Mucosa of descending colon (tissue), 3 donors: ENCODE results near the gene PEX12. TPM values are rescaled to one million over a fixed set of nuclear protein-coding genes. Genes with fewer than 3 reads are reported as not detected.

Experiments
- ATAC-seq: fragments of 200-7000 bp; cut with Tn5 transposase; one replicate; pipeline ENCODE4 v1.9.1; 2020; ENCODE audit warnings: mild to moderate bottlenecking, moderate library complexity
- DNase-seq, 3 donors: peaks; one replicate each; pipeline ENCODE4 v3.0.0-alpha.2; 2020
- H3K36me3 ChIP-seq: fragments of 200-600 bp; one replicate; pipeline ENCODE4 v1.8.0; 2021; ENCODE audit warnings: low read depth, mild to moderate bottlenecking
- H3K4me1 ChIP-seq: fragments of 200-600 bp; one replicate; pipeline ENCODE4 v1.8.0; 2021; ENCODE audit warnings: low read depth, mild to moderate bottlenecking
- H3K4me3 ChIP-seq: fragments of 200-600 bp; one replicate; pipeline ENCODE4 v1.8.0; 2021; ENCODE audit warnings: mild to moderate bottlenecking
- H3K9me3 ChIP-seq: fragments of 200-600 bp; one replicate; pipeline ENCODE4 v1.8.0; 2021; ENCODE audit warnings: mild to moderate bottlenecking
- intact Hi-C, 2 donors: fragments of 100-400 bp; cut with DNase I in 1 of 2; cut with micrococcal nuclease in 1 of 2; formaldehyde crosslinking; loops; one replicate each; pipeline versions ENCODE4 v1.11.0 to v1.11.1; 2022; cut with DNase I, micrococcal nuclease
- total RNA-seq, 3 donors: library from RNA; stranded (reverse); fragmentation: NEBNext Ultra II Directional in 2 of 3; extraction: Animal tissue kit (Norgen Biotek cat#: 25700) in 2 of 3; gene quantifications; one replicate each; pipeline versions ENCODE4 v1.2.1 to v1.2.4, GENCODE V29; 2021 to 2023
- TF ChIP-seq, protein P1 (sequence below): fragments of 200-600 bp; IDR thresholded peaks from one replicate; pipeline ENCODE4 v1.8.0; 2022; ENCODE audit warnings: antibody characterized with exemption, mild to moderate bottlenecking
- donor health status: DM: no; HTN: no; CAD: no; lungs with moderate emphysema.
- donor health status: DM: no; HTN: no; CAD: no.
- donor health status: DM: no; HTN: yes; CAD: no.

The PEX12 gene
- total RNA-seq, 3 donors from 2014 or later: 2.8 to 4.9 (median 3.8) TPM

DNA sequence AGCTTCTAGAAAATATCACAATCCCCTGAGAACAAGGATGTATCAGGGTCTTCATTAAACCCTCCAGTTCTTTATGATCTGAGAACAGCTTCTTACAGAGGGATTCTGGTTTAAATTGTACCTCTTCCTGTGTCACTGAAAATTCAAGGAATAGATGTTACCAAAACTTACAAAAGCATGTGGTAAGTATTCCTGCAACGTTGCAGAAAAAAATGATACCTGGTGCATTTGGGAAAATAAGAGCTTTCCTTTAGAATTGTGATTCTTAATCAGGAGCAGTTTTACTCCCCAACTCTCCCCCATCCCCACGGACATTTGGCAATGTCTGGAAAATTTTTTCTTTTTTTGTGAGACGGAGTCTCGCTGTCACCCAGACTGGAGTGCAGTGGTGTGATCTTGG is 25.1 kb downstream of the PEX12 start:
- Histone ChIP-seq H3K4me3 (no peak overlapping the region), H3K36me3 (no peaks in the 10 kb centered on the region), H3K4me1 (no peaks in the 10 kb centered on the region), H3K9me3 (no peaks in the 10 kb centered on the region)
- DNase-seq: no peak
- no peak for ATAC-seq
- TF ChIP-seq, protein P1, sequence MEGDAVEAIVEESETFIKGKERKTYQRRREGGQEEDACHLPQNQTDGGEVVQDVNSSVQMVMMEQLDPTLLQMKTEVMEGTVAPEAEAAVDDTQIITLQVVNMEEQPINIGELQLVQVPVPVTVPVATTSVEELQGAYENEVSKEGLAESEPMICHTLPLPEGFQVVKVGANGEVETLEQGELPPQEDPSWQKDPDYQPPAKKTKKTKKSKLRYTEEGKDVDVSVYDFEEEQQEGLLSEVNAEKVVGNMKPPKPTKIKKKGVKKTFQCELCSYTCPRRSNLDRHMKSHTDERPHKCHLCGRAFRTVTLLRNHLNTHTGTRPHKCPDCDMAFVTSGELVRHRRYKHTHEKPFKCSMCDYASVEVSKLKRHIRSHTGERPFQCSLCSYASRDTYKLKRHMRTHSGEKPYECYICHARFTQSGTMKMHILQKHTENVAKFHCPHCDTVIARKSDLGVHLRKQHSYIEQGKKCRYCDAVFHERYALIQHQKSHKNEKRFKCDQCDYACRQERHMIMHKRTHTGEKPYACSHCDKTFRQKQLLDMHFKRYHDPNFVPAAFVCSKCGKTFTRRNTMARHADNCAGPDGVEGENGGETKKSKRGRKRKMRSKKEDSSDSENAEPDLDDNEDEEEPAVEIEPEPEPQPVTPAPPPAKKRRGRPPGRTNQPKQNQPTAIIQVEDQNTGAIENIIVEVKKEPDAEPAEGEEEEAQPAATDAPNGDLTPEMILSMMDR: no peak
- intact Hi-C loops: no loop called here

DNA sequence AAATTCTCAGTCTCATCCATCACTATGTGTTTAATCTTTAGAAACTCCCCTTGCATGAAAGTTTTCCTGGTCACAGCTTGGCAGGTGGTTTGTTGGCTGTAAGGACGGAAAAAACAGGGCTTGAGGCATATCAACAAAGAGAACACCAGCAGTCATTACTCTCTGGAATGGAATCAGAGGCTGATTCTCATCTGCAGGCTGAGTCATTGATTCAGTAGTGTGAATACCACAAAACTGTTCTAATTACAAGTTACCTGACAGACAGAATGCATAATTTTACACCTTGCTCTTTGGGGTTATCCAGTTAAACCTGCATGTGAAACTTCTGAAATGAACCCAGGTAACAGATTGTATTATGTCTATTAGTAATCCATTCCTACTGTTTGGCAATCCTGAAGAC is 29.4 kb downstream of the PEX12 start:
- intact Hi-C loops: no loop called here
- Histone ChIP-seq H3K4me3 (no peak overlapping the region), H3K9me3 (no peaks in the 10 kb centered on the region), H3K4me1 (no peaks in the 10 kb centered on the region), H3K36me3 (no peaks in the 10 kb centered on the region)
- TF ChIP-seq, protein P1: no peak
- DNase-seq (no peak), ATAC-seq (no peak)

DNA sequence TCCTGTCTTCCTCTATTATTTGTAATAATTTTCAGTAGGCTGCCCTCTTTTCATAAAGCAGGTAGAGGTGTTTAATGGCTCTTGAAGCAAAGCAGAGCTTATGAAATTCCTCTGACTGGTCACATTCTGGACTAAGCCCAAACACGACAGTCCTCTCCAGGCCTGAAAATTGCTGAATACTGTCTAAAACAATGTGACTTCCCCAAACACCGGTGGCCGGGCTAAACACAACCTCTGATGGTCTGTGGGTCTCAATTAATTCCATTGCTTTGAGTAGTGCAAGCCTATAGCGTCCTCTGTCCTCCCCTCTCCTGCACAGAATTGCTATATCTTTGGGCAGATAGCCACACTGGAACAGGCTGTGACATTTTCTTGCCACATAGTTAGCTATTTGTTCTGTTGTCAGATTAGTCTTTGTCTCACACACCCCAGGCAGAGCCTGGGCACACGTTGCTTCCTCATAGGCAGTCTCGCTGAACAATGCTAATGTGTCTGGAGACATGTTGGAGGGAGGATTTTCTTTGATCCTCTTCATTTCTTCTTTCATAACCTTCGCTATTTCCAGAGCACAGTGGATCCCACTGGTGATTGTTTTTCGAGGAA is 30.1 kb downstream of the PEX12 start:
- intact Hi-C loops: no loop called here
- Histone ChIP-seq H3K4me3 (no peak overlapping the region), H3K9me3 (no peaks in the 10 kb centered on the region), H3K36me3 (no peaks in the 10 kb centered on the region), H3K4me1 (no peaks in the 10 kb centered on the region)
- TF ChIP-seq, protein P1: no peak
- ATAC-seq: no peak
- no peak for DNase-seq

DNA sequence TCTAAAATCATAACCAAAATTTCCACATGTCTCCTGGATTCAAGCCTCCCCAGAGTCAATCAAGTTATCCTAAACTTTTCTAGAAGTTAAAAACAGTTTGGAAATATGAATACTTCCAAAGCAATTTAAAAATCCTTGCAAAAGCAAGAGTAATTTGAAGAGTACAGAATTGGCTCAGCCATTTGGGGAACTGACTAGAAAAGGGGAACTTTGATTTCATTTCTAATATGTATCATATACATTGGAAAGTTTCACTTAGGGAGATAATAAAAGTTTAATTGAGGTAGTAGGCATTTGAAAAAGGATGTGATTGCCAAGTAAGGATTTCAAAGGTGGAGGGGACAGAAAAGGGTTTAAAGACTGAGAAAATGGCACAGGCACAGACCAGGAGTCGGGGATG is 31.9 kb downstream of the PEX12 start:
- H3K4me1 ChIP-seq: no peaks in the 10 kb centered on the region
- no peak for DNase-seq
- no peaks in the 10 kb centered on the region for H3K36me3 ChIP-seq
- intact Hi-C loops: no loop called here
- no peak for ATAC-seq
- TF ChIP-seq, protein P1: no peak
- H3K4me3 ChIP-seq: no peak overlapping the region
- no peaks in the 10 kb centered on the region for H3K9me3 ChIP-seq

DNA sequence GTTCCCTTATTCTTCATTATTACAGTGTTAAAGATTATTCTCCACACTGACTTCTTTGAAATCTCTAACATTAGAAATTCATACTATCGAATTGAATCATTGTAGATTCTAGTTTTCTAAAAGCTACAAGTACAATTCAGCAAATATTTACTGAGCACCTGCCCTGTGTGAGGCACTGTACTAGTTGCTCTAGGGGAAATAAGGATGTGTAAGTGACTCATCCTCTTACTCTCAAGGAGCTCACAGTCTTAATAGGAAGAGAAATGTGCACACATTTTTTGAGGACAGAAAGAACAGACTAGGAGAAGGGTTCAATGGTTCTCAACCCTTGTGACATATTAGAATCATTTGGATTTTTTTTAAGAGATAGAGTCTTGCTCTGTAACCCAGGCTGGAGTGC is 33.2 kb downstream of the PEX12 start:
- no peak for ATAC-seq
- H3K4me1 ChIP-seq: no peaks in the 10 kb centered on the region
- no peak for DNase-seq
- no peak overlapping the region for H3K4me3 ChIP-seq
- TF ChIP-seq, protein P1: no peak
- H3K36me3 ChIP-seq: no peaks in the 10 kb centered on the region
- intact Hi-C loops: no loop called here
- H3K9me3 ChIP-seq: no peaks in the 10 kb centered on the region

DNA sequence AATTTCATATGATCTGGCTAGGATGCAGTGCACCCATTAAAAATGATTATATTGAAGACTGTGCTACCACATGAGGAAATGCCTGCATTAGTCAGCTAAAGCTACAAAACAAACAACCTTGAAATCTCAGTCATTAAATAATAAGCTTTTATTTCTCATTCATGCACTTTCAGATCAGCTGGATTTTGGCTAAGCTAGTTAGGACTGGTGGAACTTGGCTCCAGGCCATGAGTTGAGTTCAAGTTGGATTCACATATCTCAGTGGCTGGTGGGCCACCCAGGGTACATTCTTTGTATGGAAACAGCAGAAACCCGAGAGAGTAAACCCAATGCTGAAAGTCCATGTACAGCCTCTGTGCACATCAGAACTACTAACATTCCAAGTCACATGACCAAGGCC is 34.5 kb downstream of the PEX12 start:
- Histone ChIP-seq H3K4me3 (no peak overlapping the region), H3K9me3 (no peaks in the 10 kb centered on the region), H3K36me3 (no peaks in the 10 kb centered on the region), H3K4me1 (no peaks in the 10 kb centered on the region)
- TF ChIP-seq, protein P1: no peak
- no peak for DNase-seq
- no peak for ATAC-seq
- intact Hi-C loops: no loop called here
